ENCODE measurements around the gene SLC38A5.

GRCh38 chrX:48458711-48459110 lies 11.3 kb downstream of the SLC38A5 start:
- TF ChIP-seq CTCF (conservative IDR thresholded peaks at IDR 0.05 in 1 of 2, IDR thresholded peaks at IDR 0.05 in 1 of 2; ENCODE audit: low read depth in 1 of 2, low read length in 2 of 2): no peak
- no peak for TF ChIP-seq EZH2 (IDR thresholded peaks at IDR 0.05; ENCODE audit: low read length, missing control alignments)
